ENCODE results near the gene CYP1A1. TPM values are rescaled to one million over a fixed set of nuclear protein-coding genes. Genes with fewer than 3 reads are reported as not detected.

CYP1A1 gene
- total RNA-seq, 4 donors from 2014 or later: 1.5 to 2.5 TPM; not detected in 2

DNA sequence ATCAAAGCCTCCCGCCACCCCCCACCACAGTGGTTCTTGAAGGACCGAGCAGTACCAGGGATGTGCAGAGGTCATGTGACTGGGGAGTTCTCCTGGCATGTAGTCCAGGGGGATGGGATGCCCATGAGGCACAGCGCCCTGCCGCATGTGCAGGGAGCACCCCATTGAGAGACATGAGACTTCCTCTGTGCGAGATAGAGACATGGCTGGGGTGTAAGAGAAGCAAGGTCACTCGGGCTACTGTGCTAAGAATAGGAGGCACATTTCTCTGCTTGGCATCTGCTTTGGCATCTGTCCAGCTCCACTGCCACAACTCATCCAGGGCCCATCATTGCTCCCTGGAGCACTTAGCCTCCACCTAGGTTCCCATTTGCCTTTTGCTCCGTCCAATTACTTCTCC, 2.4 kb upstream of the CYP1A1 start:
- TF ChIP-seq, protein P1, sequence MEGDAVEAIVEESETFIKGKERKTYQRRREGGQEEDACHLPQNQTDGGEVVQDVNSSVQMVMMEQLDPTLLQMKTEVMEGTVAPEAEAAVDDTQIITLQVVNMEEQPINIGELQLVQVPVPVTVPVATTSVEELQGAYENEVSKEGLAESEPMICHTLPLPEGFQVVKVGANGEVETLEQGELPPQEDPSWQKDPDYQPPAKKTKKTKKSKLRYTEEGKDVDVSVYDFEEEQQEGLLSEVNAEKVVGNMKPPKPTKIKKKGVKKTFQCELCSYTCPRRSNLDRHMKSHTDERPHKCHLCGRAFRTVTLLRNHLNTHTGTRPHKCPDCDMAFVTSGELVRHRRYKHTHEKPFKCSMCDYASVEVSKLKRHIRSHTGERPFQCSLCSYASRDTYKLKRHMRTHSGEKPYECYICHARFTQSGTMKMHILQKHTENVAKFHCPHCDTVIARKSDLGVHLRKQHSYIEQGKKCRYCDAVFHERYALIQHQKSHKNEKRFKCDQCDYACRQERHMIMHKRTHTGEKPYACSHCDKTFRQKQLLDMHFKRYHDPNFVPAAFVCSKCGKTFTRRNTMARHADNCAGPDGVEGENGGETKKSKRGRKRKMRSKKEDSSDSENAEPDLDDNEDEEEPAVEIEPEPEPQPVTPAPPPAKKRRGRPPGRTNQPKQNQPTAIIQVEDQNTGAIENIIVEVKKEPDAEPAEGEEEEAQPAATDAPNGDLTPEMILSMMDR (IDR thresholded peaks at IDR 0.05): no peak
- TF ChIP-seq POLR2A (IDR thresholded peaks at IDR 0.05; ENCODE audit: low read depth): no peak
- TF ChIP-seq EP300 (IDR thresholded peaks at IDR 0.05): no peak
- TF ChIP-seq POLR2AphosphoS5 (IDR thresholded peaks at IDR 0.05): no peak
- WGBS: 58% methylated on average over 4 of the region's 7 CpGs
- Histone ChIP-seq H3K27me3 (peaks cover 0 to 63% (median 4%) of the 10 kb centered on the region in 4 donors), H3K4me1 (peaks cover 11 to 20% (median 19%) of the 10 kb centered on the region in 4 donors), H3K4me3 (no peak overlapping the region), H3K9me3 (no peaks in the 10 kb centered on the region), H3K27ac (replicated peaks in 1 of 4) (no peak overlapping the region), H3K36me3 (no peaks in the 10 kb centered on the region)
- intact Hi-C loops (cut with DNase I): no loop called here
- DNase-seq (ENCODE audit: extremely low spot score): no peak

GRCh38 chr15:74726774-74727164, 1.4 kb upstream of the CYP1A1 start:
- peak overlapping the region in 1 of 4 donors; percentile 54 for H3K27ac ChIP-seq (replicated peaks in 1 of 4)
- H3K27me3 ChIP-seq: peaks cover 0 to 54% (median 4%) of the 10 kb centered on the region in 4 donors
- intact Hi-C loops (cut with DNase I): no loop called here
- 46% methylated on average over 24 of the region's 24 CpGs for WGBS
- H3K4me3 ChIP-seq: peak overlapping the region; percentile 53 to 73 (median 67)
- TF ChIP-seq POLR2A (IDR thresholded peaks at IDR 0.05; ENCODE audit: low read depth) (no peak), EP300 (IDR thresholded peaks at IDR 0.05) (no peak), POLR2AphosphoS5 (IDR thresholded peaks at IDR 0.05) (no peak)
- TF ChIP-seq, protein P1 (IDR thresholded peaks at IDR 0.05): no peak
- no peaks in the 10 kb centered on the region for H3K9me3 ChIP-seq
- H3K36me3 ChIP-seq: no peaks in the 10 kb centered on the region
- H3K4me1 ChIP-seq: peaks cover 11 to 20% (median 19%) of the 10 kb centered on the region in 4 donors
- no peak for DNase-seq (ENCODE audit: extremely low spot score)

GRCh38 chr15:74725845-74726773, 781 bp upstream of the CYP1A1 start:
- DNase-seq (ENCODE audit: extremely low spot score): no peak
- intact Hi-C loops (cut with DNase I): no loop called here
- Histone ChIP-seq H3K4me3 (peak overlapping the region; percentile 53 to 73 (median 67)), H3K36me3 (no peaks in the 10 kb centered on the region), H3K27ac (replicated peaks in 1 of 4) (peak overlapping the region in 2 of 4 donors; percentile 23 to 54), H3K27me3 (peaks cover 0 to 47% (median 4%) of the 10 kb centered on the region in 4 donors), H3K4me1 (peaks cover 11 to 20% (median 19%) of the 10 kb centered on the region in 4 donors), H3K9me3 (no peaks in the 10 kb centered on the region)
- 4% methylated on average over 30 of the region's 86 CpGs for WGBS
- TF ChIP-seq, protein P1 (IDR thresholded peaks at IDR 0.05): no peak
- TF ChIP-seq POLR2A (IDR thresholded peaks at IDR 0.05; ENCODE audit: low read depth) (no peak), POLR2AphosphoS5 (IDR thresholded peaks at IDR 0.05) (no peak), EP300 (IDR thresholded peaks at IDR 0.05) (no peak)

DNA sequence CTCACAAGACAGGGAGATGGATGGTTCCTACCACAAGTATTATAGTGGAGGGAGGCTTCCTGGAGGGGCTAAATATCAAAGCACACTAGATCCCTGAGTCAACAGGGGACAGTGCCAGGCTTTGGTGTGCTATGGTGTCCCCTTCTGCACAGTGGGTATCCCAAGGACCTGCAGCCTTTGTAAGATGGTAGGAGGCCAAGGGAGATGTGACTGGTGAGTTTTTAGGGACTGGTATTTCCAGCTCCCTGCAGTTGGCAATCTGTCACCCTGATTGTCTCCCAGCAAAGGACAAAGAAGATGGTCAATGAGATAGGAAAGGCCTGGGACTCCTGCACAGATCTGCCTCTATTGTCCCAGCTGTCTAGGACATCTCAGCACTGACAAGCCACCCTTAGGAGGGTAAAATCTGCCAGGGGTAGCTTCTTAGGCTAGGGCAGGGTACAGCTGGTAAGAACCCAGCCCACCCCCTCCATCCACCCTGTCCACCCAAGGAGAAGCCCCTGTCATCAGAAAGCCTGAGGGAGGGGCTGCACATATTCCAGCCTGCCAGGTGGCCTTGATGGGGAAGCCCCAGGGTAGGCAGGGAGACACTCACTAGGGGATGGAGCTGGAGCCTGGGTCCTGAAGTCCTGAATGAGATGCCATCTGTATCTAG, 631 bp downstream of the CYP1A1 start:
- no peak overlapping the region for H3K27ac ChIP-seq (replicated peaks in 1 of 4)
- no peak for TF ChIP-seq EP300 (IDR thresholded peaks at IDR 0.05)
- TF ChIP-seq, protein P1 (IDR thresholded peaks at IDR 0.05): no peak
- no peak for TF ChIP-seq POLR2A (IDR thresholded peaks at IDR 0.05; ENCODE audit: low read depth)
- no peak for TF ChIP-seq POLR2AphosphoS5 (IDR thresholded peaks at IDR 0.05)
- H3K27me3 ChIP-seq: peaks cover 0 to 33% (median 0%) of the 10 kb centered on the region in 4 donors
- no peak for DNase-seq (ENCODE audit: extremely low spot score)
- H3K4me1 ChIP-seq: peaks cover 11 to 20% (median 19%) of the 10 kb centered on the region in 4 donors
- no peak overlapping the region for H3K4me3 ChIP-seq
- intact Hi-C loops (cut with DNase I): no loop called here
- no peaks in the 10 kb centered on the region for H3K9me3 ChIP-seq
- H3K36me3 ChIP-seq: no peaks in the 10 kb centered on the region

Data from esophagus muscularis mucosa (tissue), 4 donors.